GM18861 (cell line): ENCODE results near the gene PITX3.

Experiments used
- ATAC-seq: cut with Tn5 transposase; IDR thresholded peaks from one replicate; pipeline ENCODE4 v1.9.1; 2021; ENCODE audit not compliant: unreplicated experiment

PITX3 gene

GRCh38 chr10:102185811-102186527, 55.3 kb downstream of the PITX3 start:
- no peak for ATAC-seq

DNA sequence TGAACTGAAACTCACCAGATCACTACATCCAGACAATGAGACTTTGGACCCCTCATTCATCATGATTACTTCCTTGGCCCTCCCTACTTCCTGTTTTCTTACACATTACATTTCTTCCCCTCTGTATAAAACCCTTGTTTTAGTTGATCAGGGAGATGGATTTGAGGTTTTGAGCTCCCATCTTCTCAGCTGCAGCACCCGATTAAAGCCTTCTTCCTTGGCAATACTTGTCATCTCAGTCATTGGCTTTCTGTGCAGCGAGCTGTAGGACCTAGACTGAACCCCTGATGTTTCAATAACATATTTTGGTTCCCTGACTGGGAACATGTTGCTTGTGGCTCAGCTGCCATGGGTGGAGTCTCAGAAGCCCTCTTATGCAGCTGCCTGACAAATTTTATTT, 56.0 kb downstream of the PITX3 start:
- ATAC-seq, result no peak

GRCh38 chr10:102184606-102185005, 56.7 kb downstream of the PITX3 start:
- no peak for ATAC-seq
